Stimulated activated effector memory CD8-positive, alpha-beta T cell treated with anti-CD3 and anti-CD28 coated beads, Interleukin-12 subunit alpha, Interleukin-12 subunit beta, amount 100 ng/mL, for 72 hours (primary cell): ENCODE results near the gene TRIM36.

Experiments used
- ATAC-seq: fragments of 150-1000 bp; cut with Tn5 transposase; 2 replicates; pipeline ENCODE4 v1.10.0; 2021
- DNase-seq, 2 donors: peaks; one replicate each; pipeline ENCODE4 v3.0.0; 2021 to 2022; ENCODE audit warnings: low spot score in 2 of 2
- H3K27ac Mint-ChIP-seq: one replicate; pipeline ENCODE4 v1.8.0; 2022; ENCODE audit warnings: mild to moderate bottlenecking, mixed read lengths
- H3K36me3 Mint-ChIP-seq: one replicate; pipeline ENCODE4 v1.8.0; 2022; ENCODE audit warnings: mild to moderate bottlenecking, mixed read lengths
- H3K4me1 Mint-ChIP-seq: one replicate; pipeline ENCODE4 v1.8.0; 2022; ENCODE audit warnings: mixed read lengths
- H3K4me3 Mint-ChIP-seq: one replicate; pipeline ENCODE4 v1.8.0; 2022; ENCODE audit warnings: mild to moderate bottlenecking, mixed read lengths
- H3K9me3 Mint-ChIP-seq: one replicate; pipeline ENCODE4 v1.8.0; 2022; ENCODE audit warnings: mixed read lengths

TRIM36 gene, protein sequence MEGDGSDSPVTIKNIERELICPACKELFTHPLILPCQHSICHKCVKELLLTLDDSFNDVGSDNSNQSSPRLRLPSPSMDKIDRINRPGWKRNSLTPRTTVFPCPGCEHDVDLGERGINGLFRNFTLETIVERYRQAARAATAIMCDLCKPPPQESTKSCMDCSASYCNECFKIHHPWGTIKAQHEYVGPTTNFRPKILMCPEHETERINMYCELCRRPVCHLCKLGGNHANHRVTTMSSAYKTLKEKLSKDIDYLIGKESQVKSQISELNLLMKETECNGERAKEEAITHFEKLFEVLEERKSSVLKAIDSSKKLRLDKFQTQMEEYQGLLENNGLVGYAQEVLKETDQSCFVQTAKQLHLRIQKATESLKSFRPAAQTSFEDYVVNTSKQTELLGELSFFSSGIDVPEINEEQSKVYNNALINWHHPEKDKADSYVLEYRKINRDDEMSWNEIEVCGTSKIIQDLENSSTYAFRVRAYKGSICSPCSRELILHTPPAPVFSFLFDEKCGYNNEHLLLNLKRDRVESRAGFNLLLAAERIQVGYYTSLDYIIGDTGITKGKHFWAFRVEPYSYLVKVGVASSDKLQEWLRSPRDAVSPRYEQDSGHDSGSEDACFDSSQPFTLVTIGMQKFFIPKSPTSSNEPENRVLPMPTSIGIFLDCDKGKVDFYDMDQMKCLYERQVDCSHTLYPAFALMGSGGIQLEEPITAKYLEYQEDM

DNA sequence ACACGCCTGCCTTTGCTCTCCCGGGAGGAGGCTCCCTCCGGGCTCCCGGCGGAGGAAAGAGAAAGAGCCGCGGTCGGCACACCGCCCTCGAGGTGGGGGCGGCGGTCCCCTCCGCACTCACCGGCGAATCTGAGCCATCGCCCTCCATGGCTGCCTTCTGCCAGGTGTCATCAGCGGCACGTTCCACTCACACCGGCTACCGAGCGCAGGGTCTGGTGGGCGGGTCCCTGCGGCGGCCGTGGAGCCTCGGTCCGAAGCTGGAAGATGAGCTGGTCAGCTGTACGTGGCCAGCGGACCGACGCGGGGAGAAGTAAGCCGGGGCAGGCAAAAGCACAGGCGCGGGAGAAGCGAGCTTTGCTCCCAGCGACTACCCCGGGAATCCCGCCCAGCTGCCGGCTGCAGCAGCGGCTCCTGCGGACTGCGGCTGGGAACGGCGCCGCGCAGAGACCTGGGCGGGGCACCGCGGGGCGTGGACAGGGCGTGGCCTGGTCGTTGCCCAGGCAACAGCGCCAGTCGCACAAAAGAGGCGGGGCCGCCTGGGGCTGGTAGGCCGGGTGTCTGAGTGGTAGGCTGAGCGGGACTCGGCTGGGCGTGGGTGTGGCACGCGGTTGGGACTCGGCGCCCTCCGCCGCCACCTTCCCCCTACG lies at the start of gene TRIM36:
Gene TRIM36, minus strand, starts transcription at position 422 of the 647 bp plus-strand sequence. Its CDS starts 274 bp downstream, at position 148.
- Mint-ChIP-seq H3K4me1 (peaks cover 6% of the 10 kb centered on the region), H3K9me3 (no peaks in the 10 kb centered on the region), H3K27ac (no peak within 1 kb of the TSS), H3K4me3 (peak within 1 kb of the TSS; percentile 78), H3K36me3 (no peaks in the 10 kb centered on the region)
- peak; percentile 97 for ATAC-seq
- DNase-seq, result peak; percentile 94 to 97

DNA sequence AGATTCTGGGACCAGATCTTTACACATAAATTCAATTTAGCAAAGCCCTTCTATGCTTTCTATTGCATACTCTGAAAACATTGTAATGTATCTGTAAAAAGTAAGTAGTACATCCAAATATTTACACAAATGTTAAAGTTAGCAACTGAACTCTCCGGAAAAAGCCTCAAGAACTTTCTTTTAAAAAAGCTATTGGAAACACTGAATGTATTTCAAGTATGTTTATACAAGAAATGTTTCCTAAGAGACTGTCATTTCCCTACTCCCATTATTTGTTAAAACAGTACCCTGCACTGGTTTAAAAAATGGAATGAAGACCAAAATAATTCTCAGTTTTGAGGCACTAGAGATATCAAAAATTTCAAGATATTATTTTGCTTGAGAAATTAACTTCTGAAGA lies 44.8 kb upstream of the TRIM36 start:
- Mint-ChIP-seq H3K9me3 (no peaks in the 10 kb centered on the region), H3K36me3 (peaks cover 66% of the 10 kb centered on the region), H3K27ac (no peak overlapping the region), H3K4me1 (peaks cover 1% of the 10 kb centered on the region), H3K4me3 (no peak overlapping the region)
- no peak for ATAC-seq
- DNase-seq, result no peak

DNA sequence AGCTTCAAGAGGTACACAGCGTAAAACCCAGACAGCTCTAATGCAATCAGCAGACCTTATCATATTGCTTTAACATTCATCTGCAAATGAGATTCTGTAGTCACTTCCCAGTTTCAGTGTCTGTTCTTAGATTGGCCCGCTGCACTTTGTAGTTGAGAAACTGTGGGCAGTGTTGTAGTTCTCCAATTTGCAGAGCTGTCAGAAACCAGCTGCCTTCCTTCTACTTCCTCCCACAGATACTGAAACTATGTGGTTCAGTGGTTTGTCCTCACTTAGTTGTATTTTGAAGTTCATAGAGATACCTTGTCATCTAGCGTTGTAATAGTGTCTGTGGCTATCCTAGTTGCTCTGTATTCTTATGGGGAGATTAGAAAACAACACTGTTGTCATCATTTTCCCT lies 39.6 kb upstream of the TRIM36 start:
- Mint-ChIP-seq H3K27ac (no peak overlapping the region), H3K4me3 (no peak overlapping the region), H3K9me3 (no peaks in the 10 kb centered on the region), H3K36me3 (peaks cover 39% of the 10 kb centered on the region), H3K4me1 (peaks cover 14% of the 10 kb centered on the region)
- DNase-seq (peak; percentile 26 to 68), ATAC-seq (peak; percentile 100)

DNA sequence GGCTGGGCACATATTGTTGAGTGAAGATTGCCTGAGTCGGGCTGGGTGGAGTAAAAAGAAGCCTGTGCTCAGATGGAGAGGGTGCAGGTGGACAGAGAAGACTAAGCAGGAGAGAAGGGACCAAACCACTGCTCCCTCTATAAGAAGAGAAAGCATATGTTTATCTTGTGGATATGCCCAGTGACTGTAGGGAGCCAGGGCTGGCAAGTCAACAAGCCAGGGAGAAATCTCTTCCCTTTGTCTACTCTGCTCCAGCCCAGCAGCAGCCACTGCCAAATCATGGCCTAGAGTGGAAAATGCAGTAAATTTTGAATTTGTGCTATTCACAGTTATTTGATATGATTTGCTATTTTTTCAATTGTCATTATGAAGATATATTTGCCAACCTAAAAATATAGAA lies 33.2 kb upstream of the TRIM36 start:
- ATAC-seq (no peak), DNase-seq (no peak)
- no peaks in the 10 kb centered on the region for H3K9me3 Mint-ChIP-seq
- H3K36me3 Mint-ChIP-seq, result peaks cover 5% of the 10 kb centered on the region
- H3K4me3 Mint-ChIP-seq, result no peak overlapping the region
- H3K4me1 Mint-ChIP-seq, result no peaks in the 10 kb centered on the region
- H3K27ac Mint-ChIP-seq, result no peak overlapping the region

DNA sequence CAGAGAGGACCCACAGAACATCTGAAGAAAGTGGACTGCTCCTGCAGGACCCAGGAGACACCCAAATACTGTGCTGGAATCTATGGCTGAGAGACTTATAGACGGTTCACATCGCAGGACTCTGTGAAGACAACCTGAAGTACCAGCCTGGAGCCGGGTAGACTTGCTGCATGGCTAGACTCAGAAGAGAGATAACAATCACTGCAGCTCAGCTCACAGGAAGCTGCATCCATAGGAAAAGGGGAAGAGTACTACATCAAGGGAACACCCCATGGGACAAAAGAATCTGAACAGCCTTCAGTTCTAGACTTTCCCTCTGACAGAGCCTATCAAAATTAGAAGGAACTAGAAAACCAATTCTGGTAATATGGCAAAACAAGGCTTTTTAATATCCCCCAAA lies 26.5 kb upstream of the TRIM36 start:
- Mint-ChIP-seq H3K4me1 (no peaks in the 10 kb centered on the region), H3K9me3 (no peaks in the 10 kb centered on the region), H3K4me3 (no peak overlapping the region), H3K27ac (no peak overlapping the region), H3K36me3 (no peaks in the 10 kb centered on the region)
- DNase-seq, result no peak
- no peak for ATAC-seq

DNA sequence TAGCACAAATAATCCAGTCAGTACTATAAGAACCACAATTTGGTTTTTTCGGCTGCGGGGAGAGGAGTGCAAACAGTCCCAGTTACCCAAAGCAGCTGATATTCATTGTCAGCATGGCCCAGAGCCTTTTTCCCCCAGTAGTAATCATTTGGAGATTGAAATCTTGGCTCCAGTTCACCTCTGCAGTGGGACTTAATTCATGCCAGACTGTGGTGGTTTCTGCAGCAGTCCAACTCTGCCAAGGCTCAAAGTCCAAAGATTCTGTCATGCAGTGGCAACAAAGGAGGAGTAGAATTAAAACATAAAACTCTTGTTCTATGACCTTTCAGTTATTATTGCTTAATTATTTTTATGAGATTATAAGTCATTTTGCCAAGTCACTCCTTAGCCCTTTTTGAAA lies 25.0 kb upstream of the TRIM36 start:
- DNase-seq (no peak), ATAC-seq (no peak)
- H3K9me3 Mint-ChIP-seq, result no peaks in the 10 kb centered on the region
- H3K27ac Mint-ChIP-seq, result no peak overlapping the region
- no peak overlapping the region for H3K4me3 Mint-ChIP-seq
- no peaks in the 10 kb centered on the region for H3K36me3 Mint-ChIP-seq
- H3K4me1 Mint-ChIP-seq, result no peaks in the 10 kb centered on the region

DNA sequence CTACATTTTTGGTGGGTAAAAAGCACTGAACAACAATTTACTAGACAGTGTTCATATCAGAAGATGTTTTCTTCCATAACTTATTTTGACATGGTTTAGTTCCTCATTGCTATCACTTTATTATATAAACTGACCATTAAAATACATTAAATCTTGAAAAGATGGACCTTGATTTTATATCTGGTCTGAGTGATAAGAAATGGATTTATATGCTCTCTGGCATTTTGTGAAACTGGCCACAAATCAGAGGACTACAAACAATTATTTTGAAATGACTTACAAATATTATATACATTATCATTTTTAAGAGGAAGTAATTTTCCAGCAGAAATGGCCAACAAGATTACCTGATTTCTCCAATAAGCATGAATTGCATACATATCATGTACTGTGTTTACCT lies 23.6 kb upstream of the TRIM36 start:
- no peak overlapping the region for H3K27ac Mint-ChIP-seq
- H3K9me3 Mint-ChIP-seq, result no peaks in the 10 kb centered on the region
- ATAC-seq, result no peak
- no peaks in the 10 kb centered on the region for H3K4me1 Mint-ChIP-seq
- no peak overlapping the region for H3K4me3 Mint-ChIP-seq
- no peak for DNase-seq
- no peaks in the 10 kb centered on the region for H3K36me3 Mint-ChIP-seq

DNA sequence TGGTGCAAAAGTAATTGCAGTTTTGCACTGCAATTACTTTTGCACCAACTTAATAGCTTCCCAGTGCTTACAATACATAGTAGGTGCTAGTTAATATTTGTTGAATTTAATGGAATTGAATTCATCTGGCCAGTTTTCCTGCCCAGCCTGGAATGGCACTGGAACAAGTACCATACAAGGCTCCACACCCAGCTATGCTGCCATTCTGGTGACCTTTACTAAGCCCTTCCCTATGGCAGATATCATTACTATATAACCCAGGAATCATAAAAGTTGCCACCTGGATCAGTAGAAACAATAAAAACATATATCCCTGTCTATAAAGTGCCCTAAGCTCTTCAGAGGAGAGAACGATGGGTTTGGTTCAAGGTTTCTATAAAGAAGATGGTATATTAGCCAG lies 22.4 kb upstream of the TRIM36 start:
- Mint-ChIP-seq H3K36me3 (no peaks in the 10 kb centered on the region), H3K27ac (no peak overlapping the region), H3K4me1 (no peaks in the 10 kb centered on the region), H3K4me3 (no peak overlapping the region), H3K9me3 (no peaks in the 10 kb centered on the region)
- DNase-seq, result no peak
- no peak for ATAC-seq

DNA sequence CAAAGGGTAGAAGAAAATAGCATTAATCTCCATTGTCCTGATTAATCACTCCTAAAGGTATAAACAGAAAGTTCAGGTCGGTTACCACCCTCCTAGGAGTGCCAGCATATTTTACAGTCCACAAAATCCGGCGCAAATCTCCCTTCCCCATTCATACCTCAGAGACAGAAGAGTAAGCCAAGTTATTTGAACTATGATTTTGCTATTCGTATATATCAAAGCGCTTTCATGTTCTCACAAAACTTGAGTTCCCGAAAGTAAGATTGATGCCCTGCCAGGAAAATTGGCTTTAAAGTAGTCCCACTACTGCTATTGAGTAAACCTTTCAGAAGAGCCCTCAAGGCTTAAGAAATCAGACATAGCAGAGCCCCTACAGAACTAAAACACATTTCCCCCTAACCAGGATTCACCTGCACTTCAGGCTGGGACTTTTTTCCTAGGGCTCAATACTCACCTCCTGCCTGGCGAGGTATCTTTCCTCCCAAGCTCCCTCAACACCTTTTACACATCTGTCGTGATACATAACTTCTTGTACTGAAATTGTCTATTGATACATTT lies 21.8 kb upstream of the TRIM36 start:
- no peak for ATAC-seq
- Mint-ChIP-seq H3K36me3 (no peaks in the 10 kb centered on the region), H3K4me3 (no peak overlapping the region), H3K4me1 (no peaks in the 10 kb centered on the region), H3K27ac (no peak overlapping the region), H3K9me3 (no peaks in the 10 kb centered on the region)
- no peak for DNase-seq

DNA sequence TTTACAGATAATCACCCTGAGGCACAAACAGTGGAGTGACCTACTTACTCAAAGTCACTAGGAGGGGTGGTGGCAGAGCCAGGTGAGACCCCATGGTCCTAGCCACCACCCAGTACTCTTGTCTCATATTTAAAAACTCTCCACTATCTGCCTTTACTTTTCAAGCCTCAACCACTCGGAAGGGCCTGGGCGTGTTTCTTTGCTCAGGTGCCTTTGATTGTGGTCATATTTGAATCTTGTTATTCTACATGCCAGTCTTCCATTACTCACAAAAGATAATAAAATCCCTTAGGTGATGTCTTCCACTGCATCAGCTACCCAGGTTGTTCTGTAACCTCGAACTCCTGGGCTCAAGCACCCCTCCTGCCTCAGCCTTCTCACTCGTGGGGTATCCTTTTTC lies 20.7 kb upstream of the TRIM36 start:
- no peaks in the 10 kb centered on the region for H3K4me1 Mint-ChIP-seq
- no peak overlapping the region for H3K4me3 Mint-ChIP-seq
- H3K36me3 Mint-ChIP-seq, result no peaks in the 10 kb centered on the region
- H3K9me3 Mint-ChIP-seq, result no peaks in the 10 kb centered on the region
- ATAC-seq (no peak), DNase-seq (no peak)
- H3K27ac Mint-ChIP-seq, result no peak overlapping the region

DNA sequence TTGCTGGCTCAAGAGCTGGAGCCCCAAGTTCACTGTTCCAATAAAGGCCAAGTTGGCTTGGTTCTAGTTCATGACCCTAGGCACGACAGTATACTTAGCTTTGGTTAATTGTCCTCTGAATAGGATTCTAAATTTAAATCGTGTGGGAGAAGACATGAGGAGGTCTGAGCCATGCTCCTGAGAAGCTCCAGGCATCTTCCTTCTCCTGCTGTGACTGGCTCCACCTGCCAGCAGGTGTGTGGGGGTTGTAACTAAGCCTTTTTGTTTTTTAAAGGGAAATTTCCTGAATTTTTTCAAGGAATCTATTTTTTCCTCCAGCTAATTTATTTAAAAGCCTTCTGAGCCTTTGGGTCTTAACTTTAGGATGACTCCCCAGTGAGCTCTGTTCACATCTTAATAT lies 20.2 kb upstream of the TRIM36 start:
- Mint-ChIP-seq H3K36me3 (peaks cover 1% of the 10 kb centered on the region), H3K9me3 (no peaks in the 10 kb centered on the region), H3K27ac (no peak overlapping the region), H3K4me1 (peaks cover 1% of the 10 kb centered on the region), H3K4me3 (no peak overlapping the region)
- ATAC-seq, result no peak
- DNase-seq, result no peak

DNA sequence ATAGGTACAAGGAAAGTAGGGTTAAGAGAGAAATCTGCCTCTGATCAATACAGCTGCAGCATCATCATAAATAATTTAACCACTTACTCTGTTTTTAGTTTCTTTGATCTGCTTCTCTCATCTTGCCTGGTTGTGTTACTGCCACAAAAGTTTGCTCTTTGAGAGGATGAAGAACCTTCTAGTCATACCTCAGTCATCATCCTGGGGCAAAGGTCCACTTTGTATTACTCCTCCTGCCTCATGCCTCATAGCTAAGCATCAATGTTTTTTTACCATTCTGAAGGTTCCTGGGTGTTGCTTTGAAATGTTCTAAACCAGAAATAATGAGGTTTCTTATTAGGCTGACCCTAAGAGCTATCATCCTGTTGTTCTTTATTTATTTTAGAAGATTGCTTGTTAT lies 17.1 kb upstream of the TRIM36 start:
- DNase-seq (no peak), ATAC-seq (peak; percentile 63)
- Mint-ChIP-seq H3K36me3 (peaks cover 5% of the 10 kb centered on the region), H3K9me3 (no peaks in the 10 kb centered on the region), H3K4me1 (peaks cover 9% of the 10 kb centered on the region), H3K4me3 (no peak overlapping the region), H3K27ac (no peak overlapping the region)

DNA sequence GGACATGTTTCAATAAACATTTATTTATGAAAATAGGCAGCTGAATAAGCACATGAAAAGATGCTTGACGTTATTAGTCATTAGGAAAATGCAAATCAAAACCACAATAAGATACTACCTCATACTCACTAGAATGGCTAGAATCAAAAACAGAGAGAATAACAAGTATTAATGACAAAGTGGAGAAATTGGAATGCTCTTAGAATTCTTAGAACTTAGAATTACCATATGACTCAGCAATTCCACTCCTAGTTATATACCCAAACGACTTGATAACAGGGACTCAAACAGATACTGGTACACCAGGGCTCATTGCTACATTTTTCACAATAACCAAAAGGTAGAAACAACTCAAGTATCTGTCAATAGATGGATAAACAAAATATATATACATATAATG lies 15.1 kb upstream of the TRIM36 start:
- H3K9me3 Mint-ChIP-seq, result no peaks in the 10 kb centered on the region
- H3K27ac Mint-ChIP-seq, result no peak overlapping the region
- H3K4me1 Mint-ChIP-seq, result peaks cover 15% of the 10 kb centered on the region

DNA sequence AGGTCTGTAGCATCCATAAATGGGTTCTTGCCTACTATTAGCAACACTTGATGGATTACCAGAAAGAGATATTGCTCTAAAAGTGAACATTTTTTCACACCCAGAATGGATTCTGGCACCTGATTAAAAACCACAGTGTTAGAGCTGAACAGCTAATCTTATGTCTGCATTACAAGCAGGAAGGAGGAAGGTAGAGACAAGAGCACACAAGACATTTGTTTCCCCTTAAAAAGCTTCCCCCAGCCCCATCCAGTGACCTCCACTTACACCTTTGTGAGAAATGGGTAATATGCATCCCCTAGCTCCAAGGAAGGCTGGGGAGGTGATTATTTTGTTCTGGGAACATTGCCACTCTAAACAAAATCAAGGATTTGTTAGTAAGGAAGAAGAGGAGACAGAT lies 12.0 kb upstream of the TRIM36 start:
- DNase-seq (no peak), ATAC-seq (no peak)
- Mint-ChIP-seq H3K9me3 (no peaks in the 10 kb centered on the region), H3K4me3 (no peak overlapping the region), H3K27ac (no peak overlapping the region), H3K36me3 (peaks cover 10% of the 10 kb centered on the region), H3K4me1 (peaks cover 17% of the 10 kb centered on the region)

More for the DNA sequence above, 15.1 kb upstream of the TRIM36 start:
- Mint-ChIP-seq H3K4me3 (no peak overlapping the region), H3K36me3 (peaks cover 5% of the 10 kb centered on the region)
- DNase-seq (no peak), ATAC-seq (peak; percentile 72)

DNA sequence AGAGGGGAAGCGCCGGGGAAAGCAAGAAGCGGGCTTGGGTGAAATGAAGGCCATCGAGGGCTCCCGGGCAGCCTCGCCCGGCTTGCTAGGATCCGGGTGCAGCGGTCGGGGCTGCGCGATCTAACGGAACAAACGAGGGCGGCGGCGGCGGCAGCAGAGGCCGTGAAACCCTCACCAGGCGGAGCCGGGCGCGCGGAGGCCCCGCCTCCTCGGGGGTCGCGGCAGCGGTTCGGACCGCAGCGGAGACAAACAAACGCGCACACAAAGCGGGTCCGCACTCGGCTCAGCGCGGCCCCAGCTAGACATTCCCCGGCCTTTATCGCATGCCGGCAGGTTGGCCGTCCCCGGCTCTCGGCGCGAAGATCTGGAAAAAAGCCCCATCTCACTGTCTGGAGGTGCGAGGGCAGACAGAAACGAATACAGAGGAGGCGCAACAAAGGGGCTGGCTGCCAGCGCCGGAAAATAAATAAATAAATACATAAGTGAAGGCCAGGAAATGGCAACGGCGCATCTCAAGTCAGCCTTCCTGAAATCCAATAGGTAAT lies 10.5 kb upstream of the TRIM36 start:
- peak overlapping the region; percentile 83 for H3K4me3 Mint-ChIP-seq
- ATAC-seq (peak; percentile 75), DNase-seq (no peak)
- H3K27ac Mint-ChIP-seq, result no peak overlapping the region
- H3K9me3 Mint-ChIP-seq, result no peaks in the 10 kb centered on the region
- H3K4me1 Mint-ChIP-seq, result peaks cover 17% of the 10 kb centered on the region
- peaks cover 10% of the 10 kb centered on the region for H3K36me3 Mint-ChIP-seq
